GM12878 (cell line): ENCODE data around the gene VARS1. TPM values are rescaled to one million over a fixed set of nuclear protein-coding genes. Genes with fewer than 3 reads are reported as not detected.

ENCODE experiments used
- ATAC-seq: fragments of 200-7000 bp; cut with Tn5 transposase; 3 replicates; pipeline ENCODE4 v1.9.1; 2020; ENCODE audit warnings: mild to moderate bottlenecking, moderate library complexity
- BruUV-seq: library from RNA; stranded (reverse); fragments of 400-500 nt; replicated peaks from 2 replicates; lab custom pipeline; 2021; lab: Mats Ljungman, UMichigan
- CTCF ChIA-PET: fragments of 300-600 bp; sonication (Branson Sonifier 250); formaldehyde crosslinking; extraction: SDS; loops from one replicate; lab custom pipeline; 2021; ENCODE audit warnings: inconsistent platforms; lab: Yijun Ruan, JAX
- POLR2A ChIA-PET: fragments of 350-600 bp; formaldehyde crosslinking; extraction: SDS; loops from one replicate; lab custom pipeline; 2021; ENCODE audit warnings: inconsistent platforms; lab: Charles Lee
- RAD21 ChIA-PET: fragments of 300-600 bp; sonication (Branson Sonifier 250); formaldehyde crosslinking; loops from one replicate; lab custom pipeline; 2023; ENCODE audit warnings: antibody characterized with exemption; ENCODE audit not compliant: unreplicated experiment; lab: Charles Lee
- SMC1A ChIA-PET: fragments of 300-600 bp; sonication (Branson Sonifier 250); formaldehyde crosslinking; loops from one replicate; lab custom pipeline; 2023; ENCODE audit not compliant: unreplicated experiment, uncharacterized antibody; lab: Charles Lee
- DNase-seq: peaks from one replicate; pipeline ENCODE4 v3.0.0-alpha.2; 2011; ENCODE audit warnings: low read depth, low spot score
- FAIRE-seq: peaks from 3 replicates; lab custom pipeline; 2011; peaks lifted over from hg19 to GRCh38; lab: Jason Lieb, UNC
- H2AFZ ChIP-seq: 2 replicates; pipeline ENCODE4 v1.6.0; 2011; ENCODE audit warnings: low read depth, low read length, control low read depth; ENCODE audit not compliant: control insufficient read depth
- H3K27ac ChIP-seq: 2 replicates; pipeline ENCODE4 v1.5.1; 2011; ENCODE audit warnings: control low read depth; ENCODE audit not compliant: control insufficient read depth, insufficient read depth
- H3K27me3 ChIP-seq, 2 experiments: replicated peaks in 1 of 2; 2 replicates each; pipeline versions ENCODE4 v1.6.0 to v1.6.1; 2011; ENCODE audit warnings: low read length in 1 of 2; ENCODE audit not compliant: control insufficient read depth in 2 of 2, insufficient read depth in 2 of 2
- H3K36me3 ChIP-seq, 2 experiments: 2 replicates each; pipeline ENCODE4 v1.5.1; 2011; ENCODE audit warnings: low read length in 1 of 2; ENCODE audit not compliant: control insufficient read depth in 2 of 2, insufficient read depth in 2 of 2
- H3K4me1 ChIP-seq: 2 replicates; pipeline ENCODE4 v1.6.1; 2011; ENCODE audit warnings: mild to moderate bottlenecking, low read length, moderate library complexity, mixed read lengths; ENCODE audit not compliant: control insufficient read depth, insufficient read depth
- H3K4me2 ChIP-seq: 2 replicates; pipeline ENCODE4 v1.6.0; 2011; ENCODE audit warnings: control low read depth; ENCODE audit not compliant: control insufficient read depth, insufficient read depth
- H3K4me3 ChIP-seq: fragments of 200-600 bp; sonication (generic); 2 replicates; pipeline ENCODE4 v1.5.1; 2016
- H3K79me2 ChIP-seq: 2 replicates; pipeline ENCODE4 v1.6.0; 2011; ENCODE audit warnings: low read length; ENCODE audit not compliant: control insufficient read depth, insufficient read depth
- H3K9ac ChIP-seq: 2 replicates; pipeline ENCODE4 v1.8.0; 2011; ENCODE audit warnings: low read length, control low read depth, mixed read lengths; ENCODE audit not compliant: control insufficient read depth, insufficient read depth
- H3K9me3 ChIP-seq: replicated peaks from 3 replicates; pipeline ENCODE4 v1.5.1; 2011; ENCODE audit warnings: mild to moderate bottlenecking, low read length; ENCODE audit not compliant: control insufficient read depth, insufficient read depth
- H4K20me1 ChIP-seq: 2 replicates; pipeline ENCODE4 v1.6.0; 2011; ENCODE audit not compliant: control insufficient read depth, insufficient read depth
- DPF2 ChIP-seq: fragments of 450-650 bp; IDR thresholded peaks from 2 replicates; pipeline ENCODE4 v1.6.1; 2017; ENCODE audit warnings: mild to moderate bottlenecking
- NR2C2 ChIP-seq: IDR thresholded peaks from 2 replicates; pipeline ENCODE4 v1.6.1; 2011; ENCODE audit warnings: borderline replicate concordance, low read depth; ENCODE audit not compliant: control insufficient read depth, insufficient read length
- NRF1 ChIP-seq: conservative IDR thresholded peaks from 2 replicates; pipeline ENCODE4 v1.6.1; 2011; ENCODE audit warnings: mild to moderate bottlenecking, low read depth, low read length, improper control_type of control experiment
- PML ChIP-seq: IDR thresholded peaks from 2 replicates; pipeline ENCODE4 v1.6.1; 2012; ENCODE audit warnings: low read length, inconsistent platforms
- ZNF24 ChIP-seq: fragments of 450-650 bp; IDR thresholded peaks from 2 replicates; pipeline ENCODE4 v1.6.1; 2017; ENCODE audit warnings: antibody characterized with exemption, mild to moderate bottlenecking
- WGBS: methylation state at CpG from one replicate; pipeline ENCODE4 v1.1.6; 2016; ENCODE audit warnings: low lambda C conversion rate; ENCODE audit not compliant: insufficient replicate concordance, insufficient coverage; ENCODE audit errors: missing lambda C conversion rate; 5-methylcytosine and 5-hydroxymethylcytosine counted together
- in situ Hi-C: fragments of 300-500 bp; cut with MboI; formaldehyde crosslinking; loops from 9 replicates; pipeline ENCODE4 v1.14.3; 2018; ENCODE audit warnings: mixed read lengths
- intact Hi-C: fragments of 100-400 bp; cut with micrococcal nuclease; formaldehyde crosslinking; loops from one replicate; pipeline ENCODE4 v1.14.2; 2022; ENCODE audit not compliant: unreplicated experiment
- polyA plus RNA-seq, 11 experiments: library from polyadenylated mRNA; depleted of rRNA in 4 of 11; unstranded in 6 of 11; stranded (reverse) in 5 of 11; fragments of >200 nt; fragmentation: Nextera tagmentation in 4 of 11; fragmentation: Illumina TruSeq in 1 of 11; extraction: Ambion mirVana in 4 of 11; extraction: Trizol in 1 of 11; gene quantifications; 1 replicate in 1 of 11; 2 replicates in 10 of 11; pipeline versions ENCODE4 v1.2.1 to v1.2.3, GENCODE V29; 2011 to 2016; ENCODE audit warnings: inconsistent platforms in 2 of 11, missing spikeins in 2 of 11, low read depth in 1 of 11
- total RNA-seq, 4 experiments: library from RNA; depleted of rRNA in 3 of 4; stranded (reverse); fragments of >200 nt in 3 of 4; fragmentation: Illumina TruSeq in 1 of 4; extraction: Trizol in 1 of 4; gene quantifications; 2 replicates each; pipeline versions ENCODE4 v1.2.1 to v1.2.3, GENCODE V29; 2013 to 2021
- TF ChIP-seq, protein P1 (sequence below): fragments of 450-650 bp; formaldehyde crosslinking; IDR thresholded peaks from 2 replicates; pipeline ENCODE4 v1.4.0; 2022; ENCODE audit warnings: mild to moderate bottlenecking, moderate library complexity
- TF ChIP-seq, protein P2 (sequence below): fragments of 450-650 bp; IDR thresholded peaks from 2 replicates; pipeline ENCODE4 v1.6.1; 2017; ENCODE audit warnings: low read depth, mild to moderate bottlenecking, moderate library complexity
- TF ChIP-seq, protein P3 (sequence below): fragments of 450-650 bp; conservative IDR thresholded peaks from 2 replicates; pipeline ENCODE4 v1.6.1; 2017; ENCODE audit warnings: mild to moderate bottlenecking, moderate library complexity
- TF ChIP-seq, protein P4 (sequence below): IDR thresholded peaks from 2 replicates; pipeline ENCODE4 v1.6.1; 2012; ENCODE audit warnings: mild to moderate bottlenecking, low read depth, low read length

The VARS1 gene
- total and polyA plus RNA-seq, 10 of the 15 experiments (the other 5 are each of a cell fraction or from before 2014, with no cell fraction given): 1.2 to 243 (median 80.7) TPM

DNA sequence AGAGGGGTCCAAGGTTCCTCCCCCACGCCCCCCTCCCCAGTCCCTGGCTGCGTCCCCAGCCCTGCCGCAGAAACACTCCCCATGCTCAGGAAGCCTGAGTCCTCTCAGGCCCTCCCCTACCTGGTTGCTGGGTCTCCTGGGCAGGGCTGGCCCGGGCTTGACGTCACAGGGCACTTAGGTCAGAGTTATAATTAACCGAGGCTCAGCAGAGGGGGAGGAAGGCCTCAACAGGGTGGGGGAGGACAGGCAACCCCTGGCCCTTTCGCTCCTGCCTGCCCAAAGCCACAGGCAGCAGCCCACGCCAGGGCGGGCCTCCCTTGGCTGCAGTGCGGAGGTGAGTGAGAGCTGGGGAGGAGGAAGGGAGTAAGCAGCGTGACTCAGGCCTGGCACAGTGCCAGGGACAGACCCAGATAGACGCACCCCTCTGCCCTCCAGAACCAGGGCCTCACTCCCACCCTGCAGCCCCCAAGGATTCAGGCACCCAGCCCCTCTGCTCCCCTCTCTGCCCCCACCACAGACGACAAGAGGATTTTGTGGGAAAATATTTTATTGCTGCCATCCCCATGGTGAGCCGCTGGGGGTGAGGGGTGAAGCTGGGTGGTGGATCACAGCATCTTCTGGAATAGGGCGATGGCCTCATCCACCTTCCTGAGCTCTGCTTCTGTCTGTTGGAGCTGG is 18.4 kb downstream of the VARS1 start, which contains the start of gene VWA7:
Gene VWA7 (minus strand): TSS at position 340 of the 678 bp plus-strand sequence. CDS start 549 bp downstream, outside the sequence.
- POLR2A ChIA-PET: interaction anchor here (1.0 to 3.2 kb wide), 10 partner anchors 10 to 113 kb away, joined by 3 to 12 read pairs (median 6); partner anchors contain the start of genes HSPA1A, HSPA1L, LSM2 and VARS1
- no TSS peak for BruUV-seq
- peaks cover 18% of the 10 kb centered on the region for H3K4me1 ChIP-seq
- peak; percentile 95 for ATAC-seq
- H3K4me2 ChIP-seq: peak within 1 kb of the TSS; percentile 62
- H3K4me3 ChIP-seq: no peak within 1 kb of the TSS
- no peaks in the 10 kb centered on the region for H3K9me3 ChIP-seq
- SMC1A ChIA-PET: interaction anchor here (1.1 to 1.2 kb wide), 4 partner anchors 9 to 82 kb away, joined by 3 to 6 read pairs (median 4); partner anchors contain the start of gene VARS1
- H3K27ac ChIP-seq: peak within 1 kb of the TSS; percentile 37; the same call in 1 of the 2 replicates
- H3K79me2 ChIP-seq: no peaks in the 10 kb centered on the region
- no peak within 1 kb of the TSS; the same call in 1 of the 2 replicates for H2AFZ ChIP-seq
- H4K20me1 ChIP-seq: no peaks in the 10 kb centered on the region
- intact Hi-C loops (loop anchor here (1.0 to 10.0 kb wide), 2 partner anchors 12 to 48 kb away; partner anchors contain the start of gene HSPA1B), in situ Hi-C loops (no loop called here)
- peaks cover 0 to 34% of the 10 kb centered on the region in 2 experiments; a peak in 3 of 4 replicates for H3K36me3 ChIP-seq
- RAD21 ChIA-PET: interaction anchor here (0.8 to 2.1 kb wide), 4 partner anchors 14 to 53 kb away, joined by 3 to 8 read pairs (median 6); partner anchors contain the start of gene VARS1
- H3K27me3 ChIP-seq: no peaks in the 10 kb centered on the region
- DNase-seq: peak; percentile 70
- 12% methylated on average over 15 of the region's 15 CpGs for WGBS
- 0 out of 2 replicates have a peak within 1 kb of the TSS, but pooled peaks have one; percentile 15 for H3K9ac ChIP-seq
- peak; percentile 94 for FAIRE-seq
- CTCF ChIA-PET: interaction anchor here (1.9 to 4.1 kb wide), 3 partner anchors 12 to 18 kb away, joined by 6 to 12 read pairs (median 8); partner anchors contain the start of gene VARS1
- TF ChIP-seq PML: 0 out of 2 replicates have a peak, but pooled peaks have one; percentile 83
- TF ChIP-seq ZNF24: no peak
- TF ChIP-seq, protein P1, sequence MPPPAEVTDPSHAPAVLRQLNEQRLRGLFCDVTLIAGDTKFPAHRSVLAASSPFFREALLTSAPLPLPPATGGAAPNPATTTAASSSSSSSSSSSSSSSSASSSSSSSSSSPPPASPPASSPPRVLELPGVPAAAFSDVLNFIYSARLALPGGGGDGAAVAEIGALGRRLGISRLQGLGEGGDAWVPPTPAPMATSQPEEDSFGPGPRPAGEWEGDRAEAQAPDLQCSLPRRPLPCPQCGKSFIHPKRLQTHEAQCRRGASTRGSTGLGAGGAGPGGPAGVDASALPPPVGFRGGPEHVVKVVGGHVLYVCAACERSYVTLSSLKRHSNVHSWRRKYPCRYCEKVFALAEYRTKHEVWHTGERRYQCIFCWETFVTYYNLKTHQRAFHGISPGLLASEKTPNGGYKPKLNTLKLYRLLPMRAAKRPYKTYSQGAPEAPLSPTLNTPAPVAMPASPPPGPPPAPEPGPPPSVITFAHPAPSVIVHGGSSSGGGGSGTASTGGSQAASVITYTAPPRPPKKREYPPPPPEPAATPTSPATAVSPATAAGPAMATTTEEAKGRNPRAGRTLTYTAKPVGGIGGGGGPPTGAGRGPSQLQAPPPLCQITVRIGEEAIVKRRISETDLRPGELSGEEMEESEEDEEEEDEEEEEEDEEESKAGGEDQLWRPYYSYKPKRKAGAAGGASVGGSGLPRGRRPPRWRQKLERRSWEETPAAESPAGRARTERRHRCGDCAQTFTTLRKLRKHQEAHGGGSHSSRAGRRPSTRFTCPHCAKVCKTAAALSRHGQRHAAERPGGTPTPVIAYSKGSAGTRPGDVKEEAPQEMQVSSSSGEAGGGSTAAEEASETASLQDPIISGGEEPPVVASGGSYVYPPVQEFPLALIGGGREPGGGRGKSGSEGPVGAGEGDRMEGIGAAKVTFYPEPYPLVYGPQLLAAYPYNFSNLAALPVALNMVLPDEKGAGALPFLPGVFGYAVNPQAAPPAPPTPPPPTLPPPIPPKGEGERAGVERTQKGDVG (CRISPR knock-in tag): no peak
- TF ChIP-seq, protein P2, sequence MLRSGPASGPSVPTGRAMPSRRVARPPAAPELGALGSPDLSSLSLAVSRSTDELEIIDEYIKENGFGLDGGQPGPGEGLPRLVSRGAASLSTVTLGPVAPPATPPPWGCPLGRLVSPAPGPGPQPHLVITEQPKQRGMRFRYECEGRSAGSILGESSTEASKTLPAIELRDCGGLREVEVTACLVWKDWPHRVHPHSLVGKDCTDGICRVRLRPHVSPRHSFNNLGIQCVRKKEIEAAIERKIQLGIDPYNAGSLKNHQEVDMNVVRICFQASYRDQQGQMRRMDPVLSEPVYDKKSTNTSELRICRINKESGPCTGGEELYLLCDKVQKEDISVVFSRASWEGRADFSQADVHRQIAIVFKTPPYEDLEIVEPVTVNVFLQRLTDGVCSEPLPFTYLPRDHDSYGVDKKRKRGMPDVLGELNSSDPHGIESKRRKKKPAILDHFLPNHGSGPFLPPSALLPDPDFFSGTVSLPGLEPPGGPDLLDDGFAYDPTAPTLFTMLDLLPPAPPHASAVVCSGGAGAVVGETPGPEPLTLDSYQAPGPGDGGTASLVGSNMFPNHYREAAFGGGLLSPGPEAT: peak; percentile 72; the same call in 1 of the 2 replicates
- TF ChIP-seq, protein P3, sequence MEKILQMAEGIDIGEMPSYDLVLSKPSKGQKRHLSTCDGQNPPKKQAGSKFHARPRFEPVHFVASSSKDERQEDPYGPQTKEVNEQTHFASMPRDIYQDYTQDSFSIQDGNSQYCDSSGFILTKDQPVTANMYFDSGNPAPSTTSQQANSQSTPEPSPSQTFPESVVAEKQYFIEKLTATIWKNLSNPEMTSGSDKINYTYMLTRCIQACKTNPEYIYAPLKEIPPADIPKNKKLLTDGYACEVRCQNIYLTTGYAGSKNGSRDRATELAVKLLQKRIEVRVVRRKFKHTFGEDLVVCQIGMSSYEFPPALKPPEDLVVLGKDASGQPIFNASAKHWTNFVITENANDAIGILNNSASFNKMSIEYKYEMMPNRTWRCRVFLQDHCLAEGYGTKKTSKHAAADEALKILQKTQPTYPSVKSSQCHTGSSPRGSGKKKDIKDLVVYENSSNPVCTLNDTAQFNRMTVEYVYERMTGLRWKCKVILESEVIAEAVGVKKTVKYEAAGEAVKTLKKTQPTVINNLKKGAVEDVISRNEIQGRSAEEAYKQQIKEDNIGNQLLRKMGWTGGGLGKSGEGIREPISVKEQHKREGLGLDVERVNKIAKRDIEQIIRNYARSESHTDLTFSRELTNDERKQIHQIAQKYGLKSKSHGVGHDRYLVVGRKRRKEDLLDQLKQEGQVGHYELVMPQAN: peak; percentile 35; the same call in 1 of the 2 replicates
- TF ChIP-seq NR2C2: no peak
- no peak for TF ChIP-seq NRF1
- TF ChIP-seq, protein P4, sequence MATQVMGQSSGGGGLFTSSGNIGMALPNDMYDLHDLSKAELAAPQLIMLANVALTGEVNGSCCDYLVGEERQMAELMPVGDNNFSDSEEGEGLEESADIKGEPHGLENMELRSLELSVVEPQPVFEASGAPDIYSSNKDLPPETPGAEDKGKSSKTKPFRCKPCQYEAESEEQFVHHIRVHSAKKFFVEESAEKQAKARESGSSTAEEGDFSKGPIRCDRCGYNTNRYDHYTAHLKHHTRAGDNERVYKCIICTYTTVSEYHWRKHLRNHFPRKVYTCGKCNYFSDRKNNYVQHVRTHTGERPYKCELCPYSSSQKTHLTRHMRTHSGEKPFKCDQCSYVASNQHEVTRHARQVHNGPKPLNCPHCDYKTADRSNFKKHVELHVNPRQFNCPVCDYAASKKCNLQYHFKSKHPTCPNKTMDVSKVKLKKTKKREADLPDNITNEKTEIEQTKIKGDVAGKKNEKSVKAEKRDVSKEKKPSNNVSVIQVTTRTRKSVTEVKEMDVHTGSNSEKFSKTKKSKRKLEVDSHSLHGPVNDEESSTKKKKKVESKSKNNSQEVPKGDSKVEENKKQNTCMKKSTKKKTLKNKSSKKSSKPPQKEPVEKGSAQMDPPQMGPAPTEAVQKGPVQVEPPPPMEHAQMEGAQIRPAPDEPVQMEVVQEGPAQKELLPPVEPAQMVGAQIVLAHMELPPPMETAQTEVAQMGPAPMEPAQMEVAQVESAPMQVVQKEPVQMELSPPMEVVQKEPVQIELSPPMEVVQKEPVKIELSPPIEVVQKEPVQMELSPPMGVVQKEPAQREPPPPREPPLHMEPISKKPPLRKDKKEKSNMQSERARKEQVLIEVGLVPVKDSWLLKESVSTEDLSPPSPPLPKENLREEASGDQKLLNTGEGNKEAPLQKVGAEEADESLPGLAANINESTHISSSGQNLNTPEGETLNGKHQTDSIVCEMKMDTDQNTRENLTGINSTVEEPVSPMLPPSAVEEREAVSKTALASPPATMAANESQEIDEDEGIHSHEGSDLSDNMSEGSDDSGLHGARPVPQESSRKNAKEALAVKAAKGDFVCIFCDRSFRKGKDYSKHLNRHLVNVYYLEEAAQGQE: no peak
- TF ChIP-seq DPF2: peak; percentile 89
